Esophagus muscularis mucosa (tissue), 4 donors: ENCODE results near the gene DTX1. TPM values are rescaled to one million over a fixed set of nuclear protein-coding genes. Genes with fewer than 3 reads are reported as not detected.

Experiments used
- DNase-seq: peaks from one replicate; pipeline ENCODE4 v3.0.0-alpha.2; 2017; ENCODE audit errors: extremely low spot score
- H3K27ac ChIP-seq, 4 donors: fragments of 200-600 bp; sonication (generic); replicated peaks in 1 of 4; 1 replicate in 3 of 4; 2 replicates in 1 of 4; pipeline ENCODE4 v1.5.1; 2016 to 2019; ENCODE audit warnings: mild to moderate bottlenecking in 1 of 4
- H3K27me3 ChIP-seq, 4 donors: fragments of 200-600 bp; sonication (generic); one replicate each; pipeline versions ENCODE4 v1.5.1 to v1.6.0; 2016 to 2019
- H3K36me3 ChIP-seq, 4 donors: fragments of 200-600 bp; sonication (generic); one replicate each; pipeline ENCODE4 v1.5.1; 2016 to 2019
- H3K4me1 ChIP-seq, 4 donors: fragments of 200-600 bp; sonication (generic); one replicate each; pipeline ENCODE4 v1.5.1; 2016 to 2019
- H3K4me3 ChIP-seq, 4 donors: fragments of 200-600 bp; sonication (generic); 1 replicate in 2 of 4; 2 replicates in 2 of 4; pipeline ENCODE4 v1.5.1; 2016 to 2019; ENCODE audit warnings: mild to moderate bottlenecking in 4 of 4, moderate library complexity in 1 of 4
- H3K9me3 ChIP-seq, 4 donors: fragments of 200-600 bp; sonication (generic); 1 replicate in 3 of 4; 2 replicates in 1 of 4; pipeline ENCODE4 v1.5.1; 2016 to 2019
- CTCF ChIP-seq, 3 experiments: fragments of 200-600 bp in 2 of 3; fragments of 450-650 bp in 1 of 3; sonication (generic) in 2 of 3; IDR thresholded peaks; one replicate each; pipeline ENCODE4 v1.5.1; 2017 to 2019; ENCODE audit warnings: antibody characterized with exemption in 3 of 3, mild to moderate bottlenecking in 2 of 3, moderate library complexity in 1 of 3
- EP300 ChIP-seq: sonication (generic); formaldehyde crosslinking; IDR thresholded peaks from one replicate; pipeline ENCODE4 v1.6.1; 2017; ENCODE audit warnings: antibody characterized with exemption
- POLR2A ChIP-seq: fragments of 450-650 bp; IDR thresholded peaks from one replicate; pipeline ENCODE4 v1.6.1; 2017; ENCODE audit warnings: antibody characterized with exemption, moderate library complexity, mild to moderate bottlenecking, low read depth
- POLR2AphosphoS5 ChIP-seq, 2 donors: sonication (generic); formaldehyde crosslinking; IDR thresholded peaks; one replicate each; pipeline ENCODE4 v1.6.1; 2017; ENCODE audit warnings: antibody characterized with exemption in 2 of 2
- WGBS: methylation state at CpG from one replicate; pipeline ENCODE4 v1.1.5; 2018; 5-methylcytosine and 5-hydroxymethylcytosine counted together
- intact Hi-C: fragments of 100-400 bp; cut with DNase I; formaldehyde crosslinking; loops from one replicate; pipeline ENCODE4 v1.15.1; 2023
- total RNA-seq, 4 donors: library from RNA; depleted of rRNA; stranded (reverse); fragments of >200 nt; gene quantifications; one replicate each; pipeline versions ENCODE4 v1.1.0 to v1.2.1, GENCODE V29; 2016

The DTX1 gene
- total RNA-seq, 4 donors from 2014 or later: 3.6 to 6.1 (median 4.9) TPM

- Histone ChIP-seq H3K4me1 (no peaks in the 10 kb centered on the region), H3K27me3 (peaks cover 0 to 8% (median 0%) of the 10 kb centered on the region in 4 donors), H3K4me3 (no peak overlapping the region), H3K36me3 (no peaks in the 10 kb centered on the region), H3K9me3 (peaks cover 0 to 6% (median 0%) of the 10 kb centered on the region in 4 donors), H3K27ac (no peak overlapping the region)
- DNase-seq: no peak
- WGBS: 88% methylated on average over 8 of the region's 8 CpGs
- TF ChIP-seq POLR2AphosphoS5 (IDR thresholded peaks at IDR 0.05) (no peak), EP300 (no peak), POLR2A (no peak), CTCF (IDR thresholded peaks at IDR 0.05) (no peak)
- intact Hi-C loops: no loop called here
Observed at GRCh38 chr12:113143959-113144358, 87.4 kb downstream of the DTX1 start.

- Histone ChIP-seq H3K4me3 (no peak overlapping the region), H3K27ac (no peak overlapping the region), H3K4me1 (peaks cover 0 to 8% (median 7%) of the 10 kb centered on the region in 4 donors), H3K9me3 (peaks cover 0 to 6% (median 0%) of the 10 kb centered on the region in 4 donors), H3K36me3 (no peaks in the 10 kb centered on the region), H3K27me3 (peaks cover 0 to 8% (median 0%) of the 10 kb centered on the region in 4 donors)
- no peak for DNase-seq
- WGBS: 85% methylated on average over 5 of the region's 5 CpGs
- no peak for TF ChIP-seq CTCF (IDR thresholded peaks at IDR 0.05)
- TF ChIP-seq EP300: no peak
- TF ChIP-seq POLR2AphosphoS5 (IDR thresholded peaks at IDR 0.05): no peak
- TF ChIP-seq POLR2A: no peak
- intact Hi-C loops: no loop called here
Observed at GRCh38 chr12:113144806-113145205, 88.3 kb downstream of the DTX1 start.

GRCh38 chr12:113145720-113146551, 89.4 kb downstream of the DTX1 start:
- Histone ChIP-seq H3K4me1 (peaks cover 0 to 9% (median 9%) of the 10 kb centered on the region in 4 donors), H3K9me3 (peaks cover 0 to 6% (median 0%) of the 10 kb centered on the region in 4 donors), H3K27ac (no peak overlapping the region), H3K36me3 (no peaks in the 10 kb centered on the region), H3K4me3 (no peak overlapping the region), H3K27me3 (peaks cover 0 to 16% (median 0%) of the 10 kb centered on the region in 4 donors)
- intact Hi-C loops: no loop called here
- 83% methylated on average over 12 of the region's 12 CpGs for WGBS
- DNase-seq: no peak
- TF ChIP-seq POLR2AphosphoS5 (IDR thresholded peaks at IDR 0.05) (no peak), POLR2A (no peak), CTCF (IDR thresholded peaks at IDR 0.05) (no peak), EP300 (no peak)

GRCh38 chr12:113146999-113147398, 90.5 kb downstream of the DTX1 start:
- no peak for DNase-seq
- no peak for TF ChIP-seq EP300
- no peak for TF ChIP-seq POLR2AphosphoS5 (IDR thresholded peaks at IDR 0.05)
- peaks cover 0 to 26% (median 2%) of the 10 kb centered on the region in 4 donors for H3K27me3 ChIP-seq
- H3K27ac ChIP-seq: no peak overlapping the region
- no peak overlapping the region for H3K4me3 ChIP-seq
- no peaks in the 10 kb centered on the region for H3K36me3 ChIP-seq
- H3K4me1 ChIP-seq: peaks cover 0 to 9% (median 9%) of the 10 kb centered on the region in 4 donors
- H3K9me3 ChIP-seq: peaks cover 0 to 6% (median 0%) of the 10 kb centered on the region in 4 donors
- WGBS: 69% methylated on average over 2 of the region's 2 CpGs
- intact Hi-C loops: no loop called here

Other genes with a start within 250 kb of the DTX1 start
- 10 to 100 TPM in 2 of 4 donors, 1 to 10 TPM in 2; 9.9 to 10.4 (median 10.0) TPM for gene OAS1, start 149.8 kb upstream of the DTX1 start, total RNA-seq
- 1 to 10 TPM; 6.0 to 9.6 (median 9.2) TPM for gene OAS3, start 118.3 kb upstream of the DTX1 start, total RNA-seq
- gene OAS2, start 78.2 kb upstream of the DTX1 start, total RNA-seq: 1 to 10 TPM; 4.8 to 9.1 (median 7.4) TPM
- under 1 TPM in 1 of 4 donors, not detected in 3; 0.17 TPM for gene RASAL1, start 79.0 kb downstream of the DTX1 start, total RNA-seq
- gene CFAP73, start 93.0 kb downstream of the DTX1 start, total RNA-seq: not detected
- 10 to 100 TPM; 29.1 to 59.6 (median 52.7) TPM for gene DDX54, start 128.7 kb downstream of the DTX1 start, total RNA-seq
- 10 to 100 TPM; 12.3 to 21.4 (median 16.2) TPM for gene RITA1, start 129.0 kb downstream of the DTX1 start, total RNA-seq
- 10 to 100 TPM; 31.1 to 54.0 (median 34.5) TPM for gene TPCN1, start 164.7 kb downstream of the DTX1 start, total RNA-seq